DOHH2 (cell line): Measurements from ENCODE around the gene ASPRV1.

Experiments
- H3F3A ChIP-seq: fragments of 200-600 bp; sonication (generic), shearing (Covaris generic); 2 replicates; pipeline ENCODE4 v1.6.0; 2016; ENCODE audit warnings: antibody characterized with exemption, mild to moderate bottlenecking; ENCODE audit not compliant: control insufficient read depth, insufficient read depth
- H3K27ac ChIP-seq: fragments of 200-600 bp; sonication (generic); 2 replicates; pipeline ENCODE4 v1.5.1; 2014; ENCODE audit warnings: low read depth, mild to moderate bottlenecking, low read length, moderate library complexity
- H3K27me3 ChIP-seq: fragments of 200-600 bp; sonication (generic); 2 replicates; pipeline ENCODE4 v1.6.1; 2014; ENCODE audit warnings: mild to moderate bottlenecking, low read length, mixed read lengths; ENCODE audit not compliant: control insufficient read depth
- H3K36me3 ChIP-seq: fragments of 200-600 bp; sonication (generic); 2 replicates; pipeline ENCODE4 v1.6.1; 2014; ENCODE audit warnings: mild to moderate bottlenecking, low read length, moderate library complexity, mixed read lengths; ENCODE audit not compliant: control insufficient read depth
- H3K4me1 ChIP-seq: fragments of 200-600 bp; sonication (generic); 2 replicates; pipeline ENCODE4 v1.6.1; 2014; ENCODE audit warnings: mild to moderate bottlenecking, low read length, mixed read lengths; ENCODE audit not compliant: control insufficient read depth
- H3K4me2 ChIP-seq: fragments of 200-600 bp; sonication (generic); 2 replicates; pipeline ENCODE4 v1.6.0; 2014; ENCODE audit warnings: mild to moderate bottlenecking, low read length, moderate library complexity
- H3K4me3 ChIP-seq: fragments of 200-600 bp; sonication (generic); 2 replicates; pipeline ENCODE4 v1.5.1; 2014; ENCODE audit warnings: mild to moderate bottlenecking, low read length, mixed read lengths
- H3K79me2 ChIP-seq: fragments of 200-600 bp; sonication (generic); 2 replicates; pipeline ENCODE4 v1.6.1; 2014; ENCODE audit warnings: mild to moderate bottlenecking, low read length, mixed read lengths; ENCODE audit not compliant: control insufficient read depth
- H3K9me2 ChIP-seq: fragments of 200-600 bp; sonication (generic); replicated peaks from 2 replicates; pipeline ENCODE4 v1.6.1; 2014; ENCODE audit warnings: mild to moderate bottlenecking, low read length, mixed read lengths; ENCODE audit not compliant: control insufficient read depth
- H3K9me3 ChIP-seq: fragments of 200-600 bp; sonication (generic); 2 replicates; pipeline ENCODE4 v1.6.1; 2014; ENCODE audit warnings: antibody characterized with exemption, low read length, mixed read lengths; ENCODE audit not compliant: control insufficient read depth, insufficient read depth
- H4K20me1 ChIP-seq: fragments of 200-600 bp; sonication (generic); 2 replicates; pipeline ENCODE4 v1.6.0; 2014; ENCODE audit warnings: low read depth, mild to moderate bottlenecking, antibody characterized with exemption, low read length, moderate library complexity; ENCODE audit not compliant: control insufficient read depth, insufficient read depth
- CTCF ChIP-seq: fragments of 200-600 bp; sonication (generic); IDR thresholded peaks from one replicate; pipeline ENCODE4 v1.5.1; 2014; ENCODE audit warnings: antibody characterized with exemption, mild to moderate bottlenecking, low read depth, low read length; ENCODE audit not compliant: poor library complexity, severe bottlenecking
- EZH2phosphoT487 ChIP-seq: fragments of 200-600 bp; sonication (generic); IDR thresholded peaks from 2 replicates; pipeline ENCODE4 v1.6.1; 2017; ENCODE audit warnings: borderline replicate concordance, mild to moderate bottlenecking, antibody characterized with exemption, low read length, moderate library complexity, mixed read lengths

The ASPRV1 gene

GRCh38 chr2:69939722-69940121 is 21.7 kb downstream of the ASPRV1 start:
- Histone ChIP-seq H3K4me1 (no peaks in the 10 kb centered on the region), H3K9me2 (no peaks in the 10 kb centered on the region), H3K4me2 (no peak overlapping the region), H3K27ac (no peak overlapping the region), H3K36me3 (peaks cover 19% of the 10 kb centered on the region; the same call in 1 of the 2 replicates), H3K9me3 (no peaks in the 10 kb centered on the region), H3K4me3 (no peak overlapping the region), H3K27me3 (no peaks in the 10 kb centered on the region), H3F3A (no peaks in the 10 kb centered on the region), H3K79me2 (no peaks in the 10 kb centered on the region), H4K20me1 (no peaks in the 10 kb centered on the region)
- TF ChIP-seq EZH2phosphoT487 = no peak
- no peak for TF ChIP-seq CTCF

- Histone ChIP-seq H3K36me3 (peaks cover 19% of the 10 kb centered on the region; the same call in 1 of the 2 replicates), H3K4me3 (no peak overlapping the region), H4K20me1 (no peaks in the 10 kb centered on the region), H3K9me3 (no peaks in the 10 kb centered on the region), H3F3A (no peaks in the 10 kb centered on the region), H3K79me2 (no peaks in the 10 kb centered on the region), H3K4me1 (no peaks in the 10 kb centered on the region), H3K4me2 (no peak overlapping the region), H3K9me2 (no peaks in the 10 kb centered on the region), H3K27me3 (no peaks in the 10 kb centered on the region), H3K27ac (no peak overlapping the region)
- no peak for TF ChIP-seq CTCF
- TF ChIP-seq EZH2phosphoT487 = no peak
These were observed 23.5 kb downstream of the ASPRV1 start for GRCh38 chr2:69937968-69938367.

GRCh38 chr2:69936906-69937305 is 24.5 kb downstream of the ASPRV1 start:
- Histone ChIP-seq H3K36me3 (peaks cover 19% of the 10 kb centered on the region; the same call in 1 of the 2 replicates), H3K4me2 (no peak overlapping the region), H3K9me2 (no peaks in the 10 kb centered on the region), H3K9me3 (no peaks in the 10 kb centered on the region), H3K79me2 (no peaks in the 10 kb centered on the region), H3K27ac (no peak overlapping the region), H3F3A (no peaks in the 10 kb centered on the region), H3K27me3 (no peaks in the 10 kb centered on the region), H3K4me3 (no peak overlapping the region), H3K4me1 (no peaks in the 10 kb centered on the region), H4K20me1 (no peaks in the 10 kb centered on the region)
- no peak for TF ChIP-seq EZH2phosphoT487
- TF ChIP-seq CTCF = no peak
